HG03097 (cell line): Measurements from ENCODE around the gene TENT4A.
"Not testable (repeated sequence)": the region's sequence is repeated elsewhere in the genome, so short reads cannot be mapped to it uniquely, and the experiment has no call there.

ENCODE experiments used
- ATAC-seq: cut with Tn5 transposase; IDR thresholded peaks from one replicate; pipeline ENCODE4 v1.9.1; 2021; ENCODE audit not compliant: unreplicated experiment, low FRiP score

The TENT4A gene

GRCh38 chr5:6713274-6714225 lies at the start of gene TENT4A:
TSS of gene TENT4A (plus strand) at chr5:6713432. CDS start at chr5:6713984, 552 bp downstream.
- ATAC-seq = peak; percentile 18

GRCh38 chr5:6666762-6667161 lies 46.5 kb upstream of the TENT4A start:
- ATAC-seq = no peak

GRCh38 chr5:6667648-6668047 lies 45.6 kb upstream of the TENT4A start:
- no peak for ATAC-seq

GRCh38 chr5:6668717-6669116 lies 44.5 kb upstream of the TENT4A start:
- ATAC-seq = not testable (repeated sequence)

- ATAC-seq = no peak
Measured at GRCh38 chr5:6673031-6673430, 40.2 kb upstream of the TENT4A start.

GRCh38 chr5:6673963-6674362 lies 39.3 kb upstream of the TENT4A start:
- ATAC-seq = no peak

GRCh38 chr5:6674421-6674820 lies 38.8 kb upstream of the TENT4A start:
- no peak for ATAC-seq

- no peak for ATAC-seq
Measured at GRCh38 chr5:6674886-6675285, 38.3 kb upstream of the TENT4A start.

GRCh38 chr5:6675784-6676491 lies 37.3 kb upstream of the TENT4A start:
- no peak for ATAC-seq

- ATAC-seq = no peak
Measured at GRCh38 chr5:6676702-6677101, 36.5 kb upstream of the TENT4A start.

GRCh38 chr5:6678385-6678784 lies 34.8 kb upstream of the TENT4A start:
- no peak for ATAC-seq

GRCh38 chr5:6680922-6681321 lies 32.3 kb upstream of the TENT4A start:
- no peak for ATAC-seq

- ATAC-seq = no peak
Measured at GRCh38 chr5:6681682-6682081, 31.6 kb upstream of the TENT4A start.

GRCh38 chr5:6682239-6682638 lies 31.0 kb upstream of the TENT4A start:
- ATAC-seq = no peak

GRCh38 chr5:6683241-6683640 lies 30.0 kb upstream of the TENT4A start:
- ATAC-seq = no peak

- no peak for ATAC-seq
Measured at GRCh38 chr5:6684075-6684474, 29.2 kb upstream of the TENT4A start.

- ATAC-seq = no peak
Measured at GRCh38 chr5:6686501-6686900, 26.7 kb upstream of the TENT4A start.

- ATAC-seq = no peak
Measured at GRCh38 chr5:6686915-6687409, 26.3 kb upstream of the TENT4A start.

GRCh38 chr5:6687505-6687904 lies 25.7 kb upstream of the TENT4A start:
- ATAC-seq = no peak

- ATAC-seq = no peak
Measured at GRCh38 chr5:6692906-6693305, 20.3 kb upstream of the TENT4A start.

GRCh38 chr5:6698696-6699095 lies 14.5 kb upstream of the TENT4A start:
- no peak for ATAC-seq

- no peak for ATAC-seq
Measured at GRCh38 chr5:6699357-6699756, 13.9 kb upstream of the TENT4A start.
